ENCODE measurements around the gene PRKD1.
"Not testable (repeated sequence)": the region's sequence is repeated elsewhere in the genome, so short reads cannot be mapped to it uniquely, and the experiment has no call there.

PRKD1 gene

DNA sequence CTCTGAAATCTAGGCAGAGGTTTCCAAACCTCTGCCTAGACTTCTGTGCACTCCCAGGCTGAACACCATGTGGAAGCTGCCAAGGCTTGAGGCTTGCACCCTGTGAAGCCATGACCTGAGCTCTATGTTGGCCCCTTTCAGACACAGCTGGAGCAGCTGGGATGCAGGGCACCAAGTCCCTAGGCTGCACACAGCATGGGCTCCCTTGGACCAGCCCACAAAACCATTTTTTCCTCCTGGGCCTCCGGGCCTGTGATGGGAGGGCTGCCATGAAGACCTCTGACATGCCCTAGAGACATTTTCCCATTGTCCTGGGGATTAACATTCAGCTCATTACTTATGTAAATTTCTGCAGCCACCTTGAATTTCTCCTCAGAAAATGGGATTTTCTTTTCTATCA is 88.0 kb downstream of the PRKD1 start:
- H3K4me3 ChIP-seq (ENCODE audit: low read depth, low read length) = not testable (repeated sequence)

DNA sequence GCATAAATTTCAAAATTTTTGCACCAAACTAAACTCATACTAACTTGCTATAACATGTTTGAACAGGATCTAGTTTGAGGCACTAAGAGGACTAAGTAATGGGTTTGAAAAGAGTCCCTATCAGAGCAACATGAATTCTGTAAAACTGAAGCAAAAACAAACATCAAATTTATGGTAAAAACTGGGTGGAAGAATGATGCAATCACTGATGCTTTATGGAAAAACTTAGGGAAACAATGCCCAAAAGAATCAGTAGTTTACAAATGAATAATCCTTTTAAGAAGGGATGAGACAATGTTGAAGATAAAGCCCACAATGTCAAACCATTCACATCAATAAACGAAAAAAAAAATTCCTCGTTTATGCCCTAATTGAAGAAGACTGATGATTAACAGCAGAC is 88.9 kb downstream of the PRKD1 start:
- no peak overlapping the region for H3K4me3 ChIP-seq (ENCODE audit: low read depth, low read length)

DNA sequence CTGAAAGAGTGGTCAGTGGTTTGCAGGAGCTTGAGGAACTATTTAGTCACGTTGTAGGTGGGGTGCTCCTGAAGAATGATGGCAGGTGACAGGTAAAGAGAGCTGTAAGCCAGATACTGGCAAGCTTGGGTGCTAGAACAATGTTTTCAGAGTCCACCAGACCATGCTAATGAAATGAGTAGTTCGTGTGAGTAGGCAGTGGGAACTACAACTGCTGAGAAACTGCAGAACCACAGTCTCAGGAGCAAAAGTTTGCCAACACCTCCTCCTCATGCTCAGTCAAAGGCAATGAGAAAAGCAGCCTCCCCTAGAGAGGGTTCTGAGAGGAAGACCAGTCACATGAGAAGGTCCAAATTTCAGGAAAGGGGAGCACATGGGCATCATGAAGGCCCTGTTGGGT is 91.3 kb downstream of the PRKD1 start:
- no peak overlapping the region for H3K4me3 ChIP-seq (ENCODE audit: low read depth, low read length)

DNA sequence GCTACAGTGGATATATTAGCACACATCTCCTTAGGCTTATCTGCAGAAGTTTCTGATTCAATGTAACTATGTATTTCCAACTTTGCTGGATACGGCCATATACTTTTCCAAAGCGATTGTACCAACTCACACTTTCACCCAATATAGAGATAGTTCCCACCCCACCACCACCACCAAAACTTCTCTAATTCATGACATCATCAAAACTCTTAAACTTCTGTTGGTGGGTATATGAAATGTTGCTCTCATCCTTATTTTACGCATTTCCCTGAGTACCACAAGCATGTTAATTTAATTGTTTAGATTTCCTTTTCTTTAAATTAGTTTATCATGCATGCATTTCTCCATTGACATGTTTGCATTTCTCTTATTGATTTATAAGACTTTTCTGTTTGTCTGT is 95.6 kb downstream of the PRKD1 start:
- no peak overlapping the region for H3K4me3 ChIP-seq (ENCODE audit: low read depth, low read length)

DNA sequence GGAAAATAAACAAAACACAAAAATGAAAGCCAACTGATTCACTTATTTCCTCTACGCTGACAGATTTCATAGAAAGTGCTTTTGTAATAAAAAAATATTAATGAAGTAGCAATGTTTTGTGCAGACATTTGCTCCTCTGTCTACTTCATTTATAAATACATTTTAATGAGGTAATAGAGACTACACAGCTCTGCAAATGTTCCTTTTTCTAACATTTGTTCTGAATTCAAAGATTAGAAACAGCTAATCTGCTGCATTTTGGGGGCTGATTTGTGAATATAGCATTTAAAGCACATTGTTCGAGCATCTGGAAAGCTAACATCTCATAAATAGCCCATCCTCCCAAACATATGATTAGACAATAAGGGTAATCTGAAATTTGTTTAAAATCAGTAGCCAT is 97.8 kb downstream of the PRKD1 start:
- H3K4me3 ChIP-seq (ENCODE audit: low read depth, low read length) = no peak overlapping the region

DNA sequence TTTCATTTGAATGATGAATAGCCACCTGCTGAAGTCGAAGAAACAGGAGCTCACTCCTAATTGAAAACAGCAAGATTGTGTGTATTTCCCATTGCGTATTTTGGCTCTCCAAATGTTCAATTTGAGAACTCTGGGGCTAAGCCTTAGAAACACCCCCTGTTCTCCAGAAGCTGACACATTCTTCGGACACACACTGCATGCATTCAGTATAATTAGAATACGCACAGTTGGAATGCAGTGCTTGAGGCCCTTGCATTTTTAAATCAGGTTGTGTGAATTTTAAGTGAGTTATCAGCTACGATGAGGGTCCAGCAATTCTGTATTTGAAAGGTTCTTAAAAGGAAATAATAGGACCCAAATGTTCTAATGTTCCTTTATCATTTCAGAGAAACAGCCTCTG is 103.8 kb downstream of the PRKD1 start:
- no peak overlapping the region for H3K4me3 ChIP-seq (ENCODE audit: low read depth, low read length)

DNA sequence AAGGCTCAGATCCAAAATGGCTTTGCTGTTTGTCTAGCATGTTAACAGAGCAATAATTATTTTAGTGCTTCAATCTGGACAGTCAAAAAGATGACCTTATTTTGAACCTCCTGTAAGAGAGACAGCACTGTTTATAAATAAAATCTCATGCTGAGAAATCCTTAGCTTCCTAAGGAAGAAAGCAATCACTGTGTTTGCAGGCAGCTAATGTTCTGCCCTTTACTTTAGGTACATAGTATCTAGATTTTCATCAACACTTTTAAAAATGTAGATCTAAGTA is 105.3 kb downstream of the PRKD1 start:
- no peak overlapping the region for H3K4me3 ChIP-seq (ENCODE audit: low read depth, low read length)

DNA sequence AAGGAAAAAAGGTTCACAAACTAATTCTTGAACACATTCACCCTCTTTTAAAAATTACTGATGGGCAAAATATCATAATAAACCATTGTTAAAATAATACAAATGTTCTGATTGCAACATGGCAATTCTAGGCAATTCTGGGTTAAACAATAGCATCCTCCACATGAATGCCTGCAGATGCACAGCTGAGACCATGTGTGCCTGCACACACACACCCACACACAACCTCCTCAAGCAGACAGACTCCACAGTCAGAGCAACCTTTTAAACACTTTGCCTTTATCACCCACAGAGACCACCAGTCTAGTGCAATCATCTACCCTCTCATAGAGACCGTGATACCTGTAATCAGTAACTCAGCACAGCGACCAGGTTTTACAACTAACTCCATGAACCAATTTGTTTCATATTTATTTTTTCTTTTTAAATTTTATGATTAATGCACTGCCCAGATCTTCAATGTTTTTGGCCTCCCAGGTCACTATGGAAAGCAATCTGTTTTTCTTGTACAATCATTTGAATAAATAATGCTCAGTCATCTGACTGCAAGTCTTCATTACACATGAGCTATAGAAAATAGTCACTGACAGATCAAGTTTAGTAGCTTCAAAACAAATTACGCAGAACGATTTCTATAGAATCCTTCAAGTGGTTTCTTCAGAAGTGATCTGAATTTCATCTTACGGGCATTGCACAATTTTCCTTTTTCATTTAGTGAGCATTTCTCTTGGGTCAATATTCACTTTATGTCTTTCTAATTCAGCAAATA is 105.8 kb downstream of the PRKD1 start:
- H3K4me3 ChIP-seq (ENCODE audit: low read depth, low read length) = no peak overlapping the region

DNA sequence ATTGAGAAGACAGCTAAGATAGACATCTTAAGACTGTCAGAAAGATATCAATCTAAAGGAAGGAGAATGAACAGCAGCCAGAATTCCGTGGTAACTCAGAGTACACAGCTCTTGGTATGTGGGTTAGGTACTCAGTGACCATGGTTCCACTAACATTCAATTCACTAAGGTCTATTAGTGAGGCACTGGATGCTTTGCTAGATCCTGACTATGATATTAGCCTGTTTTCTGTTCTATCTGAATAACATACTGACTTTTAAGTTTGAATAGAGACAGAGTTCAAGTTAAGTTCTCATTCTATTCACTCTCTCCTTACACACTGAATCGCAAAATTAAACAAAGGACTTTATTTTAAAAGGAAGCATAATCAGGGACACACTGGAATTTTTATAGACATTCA is 106.4 kb downstream of the PRKD1 start:
- no peak overlapping the region for H3K4me3 ChIP-seq (ENCODE audit: low read depth, low read length)

DNA sequence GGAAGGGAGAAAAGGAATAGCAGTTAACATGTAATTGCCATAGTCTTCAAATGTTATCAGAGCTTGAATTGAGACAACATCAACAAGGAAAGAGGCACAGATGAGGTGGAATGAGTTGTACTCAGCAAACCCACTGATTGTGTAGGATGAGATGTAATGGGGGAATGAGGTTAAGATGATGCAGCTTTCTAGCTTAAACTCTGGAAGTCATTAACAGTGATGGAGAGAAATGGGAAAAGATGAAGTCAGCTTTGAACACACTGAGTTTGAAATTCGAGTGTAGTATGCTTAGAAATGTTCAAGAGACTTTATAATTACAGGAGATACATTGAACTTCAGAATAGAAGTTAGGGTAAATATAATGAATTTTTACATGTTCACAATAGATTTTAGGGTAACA is 106.9 kb downstream of the PRKD1 start:
- H3K4me3 ChIP-seq (ENCODE audit: low read depth, low read length) = no peak overlapping the region

DNA sequence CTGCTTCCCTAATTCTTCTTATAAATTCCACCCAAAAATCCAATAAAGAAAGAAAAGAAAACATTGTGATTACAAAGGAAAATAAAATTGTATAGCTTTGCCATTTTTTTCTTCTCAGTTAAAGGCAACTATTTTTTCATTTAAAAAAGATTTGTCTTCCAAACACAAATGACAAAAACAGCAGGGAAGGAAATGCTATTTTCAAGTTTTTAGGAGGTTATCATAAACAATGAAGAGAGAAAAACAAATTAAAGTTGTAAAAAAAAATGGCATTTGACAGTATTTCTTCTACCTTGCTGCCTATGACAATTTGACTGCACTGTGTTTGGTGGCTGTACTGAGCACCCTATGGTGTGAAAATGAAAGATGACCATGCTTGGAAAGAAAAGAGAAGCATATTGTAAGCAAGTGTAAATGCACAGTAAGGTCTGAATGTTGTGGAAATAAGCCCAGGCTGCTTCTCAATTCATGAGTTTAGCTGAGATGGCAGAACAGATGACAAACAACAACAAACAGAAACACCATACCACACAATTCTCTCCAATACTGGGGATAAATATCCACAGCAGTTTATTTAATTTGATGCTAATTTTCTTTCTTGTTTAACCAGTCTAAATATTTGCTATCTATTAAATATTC is 109.8 kb downstream of the PRKD1 start:
- no peak overlapping the region for H3K4me3 ChIP-seq (ENCODE audit: low read depth, low read length)

DNA sequence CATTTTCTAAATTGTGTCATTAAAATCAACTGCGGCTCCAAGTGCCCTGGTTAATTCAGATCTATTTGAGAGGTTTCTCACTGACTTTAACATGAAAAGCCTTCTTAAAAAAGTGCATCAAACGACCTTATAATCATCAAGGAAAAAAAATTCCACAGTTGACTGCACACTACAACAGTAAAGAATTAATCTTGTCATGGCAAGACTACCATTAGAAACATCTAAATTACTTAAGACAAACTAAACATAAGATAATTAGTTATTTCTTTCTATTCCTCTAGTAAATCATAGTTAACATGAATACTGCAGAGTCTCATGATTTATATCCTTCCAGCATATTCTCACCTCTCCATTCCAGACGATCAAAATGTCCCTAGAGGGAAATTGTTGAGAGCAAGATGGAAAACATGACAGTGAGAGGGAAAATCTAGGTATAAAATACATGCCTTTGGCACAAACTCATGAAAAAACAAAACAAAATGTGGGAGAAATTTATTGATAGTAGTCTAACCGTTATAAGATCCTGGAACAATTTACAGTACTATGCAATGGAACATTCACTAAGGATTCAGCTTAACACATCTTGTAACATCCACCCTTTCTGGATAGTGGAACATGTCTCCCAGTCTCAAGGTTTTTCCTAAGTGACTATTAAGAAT is 112.5 kb downstream of the PRKD1 start:
- no peak overlapping the region for H3K4me3 ChIP-seq (ENCODE audit: low read depth, low read length)

DNA sequence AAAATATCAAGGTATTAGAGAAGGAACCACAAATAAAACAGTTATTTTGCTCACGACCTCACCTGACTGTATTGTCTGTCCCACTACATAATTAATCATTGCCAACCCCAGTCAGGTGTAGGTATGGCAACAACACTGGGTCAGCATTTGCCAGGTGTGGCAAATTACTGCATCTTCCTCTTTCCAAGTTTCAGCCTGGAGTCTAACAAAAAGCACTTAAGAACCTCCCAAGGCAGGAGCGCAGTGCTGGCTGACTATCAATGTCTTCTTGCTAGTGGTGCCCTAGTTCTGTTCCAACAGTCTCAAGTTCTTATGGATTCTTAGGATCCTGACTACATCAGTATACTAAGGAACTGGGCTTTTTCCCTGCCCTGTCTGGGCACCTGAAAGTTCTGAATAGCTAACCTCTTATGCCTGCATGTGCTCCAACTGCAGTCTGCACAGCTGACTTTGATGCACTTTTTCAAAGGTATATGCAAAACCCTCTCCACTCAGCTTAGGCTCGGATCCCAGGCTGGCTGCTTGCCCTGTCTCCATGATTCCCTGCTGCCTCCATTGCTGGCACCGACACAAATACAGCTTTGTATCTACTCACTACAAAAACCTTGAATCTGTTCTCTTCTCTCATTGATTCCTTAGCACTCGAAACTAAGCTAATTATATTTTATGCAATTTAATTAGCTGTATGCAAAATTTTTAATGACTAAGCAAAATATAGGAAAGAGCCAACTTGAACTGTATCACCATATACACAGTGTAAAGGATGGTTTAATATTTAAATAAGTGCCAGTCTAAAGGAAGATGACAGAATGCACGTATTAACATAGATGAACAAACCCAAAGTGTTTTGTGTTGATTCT is 113.3 kb downstream of the PRKD1 start:
- H3K4me3 ChIP-seq (ENCODE audit: low read depth, low read length) = no peak overlapping the region

DNA sequence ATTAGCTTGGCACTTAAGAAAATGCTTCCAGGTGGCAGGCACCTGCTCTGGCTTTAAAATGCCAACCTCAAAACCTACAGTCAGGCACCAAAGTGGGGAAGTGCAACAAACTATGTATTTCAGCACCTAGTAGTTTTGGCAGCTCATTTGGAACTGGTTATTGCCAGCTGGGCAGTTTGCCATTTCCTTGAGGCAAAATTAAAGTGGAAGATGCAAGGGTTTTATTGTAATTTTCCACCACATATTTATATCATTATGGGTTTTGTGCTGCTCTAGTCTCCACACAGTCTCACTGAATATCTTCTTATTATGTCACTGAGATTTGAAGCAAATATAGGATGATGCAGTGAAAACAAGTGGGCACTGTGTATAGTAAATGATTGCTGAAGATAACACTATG is 117.0 kb downstream of the PRKD1 start:
- H3K4me3 ChIP-seq (ENCODE audit: low read depth, low read length) = no peak overlapping the region

DNA sequence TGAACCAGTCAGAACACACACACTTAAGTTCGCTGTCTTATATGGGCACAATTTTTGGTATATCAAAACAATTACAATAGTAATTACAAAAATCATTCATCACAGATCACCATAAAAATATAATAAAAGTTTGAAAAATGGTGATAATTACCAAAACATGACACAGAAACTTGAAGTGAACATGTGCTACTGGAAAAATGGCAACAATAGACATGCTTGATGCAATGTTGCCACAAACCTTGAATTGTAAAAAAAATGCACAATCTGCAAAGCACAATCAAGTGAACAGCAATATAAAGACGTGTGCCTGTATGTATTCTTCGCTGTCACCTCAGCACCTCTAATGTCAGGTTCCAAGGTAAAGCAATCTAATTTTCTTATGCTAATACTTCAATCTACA is 117.6 kb downstream of the PRKD1 start:
- no peak overlapping the region for H3K4me3 ChIP-seq (ENCODE audit: low read depth, low read length)

DNA sequence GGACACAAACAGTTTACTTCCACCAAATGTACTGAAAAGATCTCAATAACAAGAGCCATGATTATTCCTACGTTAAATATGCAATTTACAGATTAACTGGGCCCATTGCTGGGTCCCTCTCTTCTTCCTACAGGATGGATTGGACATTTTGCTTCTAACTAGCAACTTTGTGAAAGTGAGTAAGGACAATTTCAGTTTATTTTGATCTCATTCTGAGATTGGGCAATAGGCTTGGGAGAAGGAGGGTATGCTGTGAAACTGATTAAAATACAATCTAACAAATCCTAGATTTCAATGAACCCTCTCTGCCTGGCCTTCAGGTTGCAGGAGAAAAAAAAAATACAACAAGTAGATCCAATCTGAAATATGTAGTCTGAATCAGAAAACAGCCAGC is 121.5 kb downstream of the PRKD1 start:
- H3K4me3 ChIP-seq (ENCODE audit: low read depth, low read length) = no peak overlapping the region

DNA sequence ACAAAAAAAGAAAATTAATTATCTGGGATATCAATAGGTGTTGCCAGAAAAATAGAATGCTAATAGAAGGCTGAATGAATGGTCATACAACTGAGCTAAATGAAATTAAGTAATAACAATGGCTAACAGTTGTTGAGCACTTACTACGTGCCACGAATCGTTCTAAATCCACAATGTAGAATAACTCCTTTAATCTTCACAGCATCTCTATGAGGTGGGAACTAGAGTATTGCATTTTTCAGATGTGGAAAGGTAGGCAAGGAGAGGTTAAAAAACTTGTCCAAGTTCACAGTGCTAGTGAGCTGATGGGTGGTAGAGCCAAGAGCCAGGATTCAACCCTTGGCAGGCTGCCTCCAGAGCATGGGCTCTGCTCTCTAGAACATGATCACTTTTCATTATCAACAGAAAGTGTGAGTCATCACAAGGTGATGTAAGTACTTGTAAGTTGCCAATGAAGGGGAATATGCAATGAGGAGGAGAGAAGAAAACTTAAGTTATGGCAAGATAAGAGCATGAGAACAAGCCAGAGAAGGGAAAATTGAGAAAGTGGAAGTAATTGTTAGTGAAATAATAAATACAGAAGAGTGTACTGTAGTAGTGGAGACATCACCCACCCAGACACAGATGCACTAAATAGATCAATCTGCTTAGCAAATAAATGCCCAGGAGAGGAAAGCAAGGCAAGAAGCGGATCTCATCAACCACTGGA is 122.1 kb downstream of the PRKD1 start:
- no peak overlapping the region for H3K4me3 ChIP-seq (ENCODE audit: low read depth, low read length)

DNA sequence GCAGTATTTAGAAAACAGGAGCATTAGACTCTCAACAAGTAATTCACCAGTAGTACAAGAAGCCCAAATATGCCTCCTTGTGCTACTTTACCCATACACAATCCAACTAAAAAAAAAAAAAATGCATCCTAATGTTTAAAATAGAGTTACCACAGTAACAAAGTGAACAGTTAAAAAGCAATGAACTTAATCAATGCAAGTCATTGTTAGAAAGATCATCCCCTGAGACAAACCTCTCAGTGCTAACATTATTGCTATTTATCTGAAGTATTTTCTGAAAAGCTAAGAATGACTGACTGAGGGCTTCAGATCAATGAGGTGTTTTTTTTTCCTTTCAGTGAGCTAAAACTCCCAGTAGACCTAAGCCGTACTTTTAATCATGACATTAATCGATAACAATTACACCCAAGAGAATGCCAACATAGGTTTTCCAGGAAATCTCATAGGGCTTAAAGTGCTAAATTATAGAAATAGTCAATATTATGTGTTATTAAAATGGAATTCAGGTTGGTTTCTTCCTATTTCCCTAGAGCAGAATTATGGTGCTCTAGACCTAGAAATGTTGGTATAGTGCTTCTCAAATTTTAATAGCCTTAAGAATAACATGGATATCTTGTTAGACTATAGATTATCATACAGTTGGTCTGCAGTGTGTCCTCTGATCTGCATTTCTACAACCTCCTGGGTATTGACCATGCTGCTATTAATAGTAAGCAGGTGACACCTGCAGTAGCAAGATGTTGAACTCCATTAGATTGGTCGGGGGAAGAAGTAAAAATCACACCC is 123.0 kb downstream of the PRKD1 start:
- H3K4me3 ChIP-seq (ENCODE audit: low read depth, low read length) = no peak overlapping the region

DNA sequence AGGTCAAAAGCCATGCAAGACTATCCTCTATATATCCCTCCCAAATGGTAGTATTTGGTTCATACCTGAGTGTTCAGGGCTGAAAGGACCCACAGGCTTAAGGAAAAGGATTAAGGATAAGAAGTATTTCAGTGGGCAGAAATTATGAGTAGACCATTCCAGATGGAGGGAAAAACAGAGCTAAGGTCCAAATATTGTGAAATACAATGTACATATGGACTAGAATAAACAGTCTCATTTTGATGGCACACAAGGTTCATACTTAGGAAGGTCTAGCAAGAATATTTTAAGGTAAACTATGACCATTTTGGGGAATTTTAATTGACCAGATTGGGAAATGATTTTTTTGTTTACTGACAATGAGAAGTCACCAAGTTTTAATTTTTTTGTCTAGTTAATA is 124.6 kb downstream of the PRKD1 start:
- H3K4me3 ChIP-seq (ENCODE audit: low read depth, low read length) = no peak overlapping the region

DNA sequence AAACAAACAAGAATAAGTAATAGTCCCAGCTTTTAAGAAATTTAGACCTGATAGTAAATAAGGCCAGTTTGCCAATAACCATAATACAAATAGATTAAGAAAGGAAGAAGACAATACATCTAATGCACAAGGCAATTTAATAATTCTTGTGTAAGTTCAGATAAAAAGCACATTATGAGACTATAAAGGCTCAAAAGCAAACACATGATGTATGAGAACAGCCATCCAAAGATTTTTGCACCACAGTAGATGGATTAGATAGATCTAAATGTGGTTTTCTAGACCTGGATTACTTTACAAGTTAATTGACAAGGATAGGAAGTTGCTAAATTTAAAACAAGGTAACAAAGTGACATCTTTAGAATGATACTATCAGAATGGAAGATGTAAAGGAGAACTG is 125.4 kb downstream of the PRKD1 start:
- H3K4me3 ChIP-seq (ENCODE audit: low read depth, low read length) = no peak overlapping the region

Data from iPS-11a (cell line).